ENCODE measurements around the gene SLC5A12. TPM values are rescaled to one million over a fixed set of nuclear protein-coding genes. Genes with fewer than 3 reads are reported as not detected.

The SLC5A12 gene
- total and polyA plus RNA-seq, 8 donors = 0.24 TPM; not detected in 7

DNA sequence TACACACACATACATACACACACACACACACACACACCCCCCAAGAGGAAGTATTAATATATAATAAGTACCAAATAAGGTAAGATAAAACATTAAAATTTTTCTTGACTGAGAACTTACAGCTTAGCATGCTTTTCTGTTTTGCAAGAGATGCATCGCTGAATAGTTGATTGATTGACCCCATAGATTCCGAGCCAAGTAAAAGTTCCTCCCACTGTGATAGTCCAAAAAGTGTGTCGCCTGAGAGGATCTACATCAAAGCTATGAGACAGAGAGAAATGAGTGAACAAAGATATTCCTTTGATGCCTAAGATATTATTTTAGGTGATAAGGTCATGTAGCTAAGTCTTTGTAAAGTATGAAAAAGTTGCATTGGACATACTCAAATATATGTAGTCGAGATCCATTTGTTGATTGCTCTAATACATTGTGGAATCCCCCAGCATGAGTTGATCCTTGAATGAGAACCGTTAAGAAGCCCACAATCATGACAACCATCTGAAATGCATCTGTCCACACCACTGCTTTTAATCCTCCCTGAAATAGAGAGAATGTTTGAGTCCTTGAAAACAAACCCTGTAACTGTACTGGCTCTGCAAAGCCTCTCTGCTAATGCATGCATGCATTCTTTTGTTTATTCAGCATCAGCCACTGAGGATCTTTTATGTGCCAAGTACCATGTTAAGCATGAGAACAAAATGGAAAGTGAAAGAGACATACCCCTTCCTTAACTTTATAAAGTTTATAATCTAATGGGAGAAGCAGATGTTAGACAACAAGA lies 18.3 kb downstream of the SLC5A12 start:
- DNase-seq (no peak), ATAC-seq (no peak), FAIRE-seq (no peak)
- intact Hi-C loops (cut with DNase I) = no loop called here
- Histone ChIP-seq H3K36me3 (no peaks in the 10 kb centered on the region), H3K4me3 (no peak overlapping the region), H3K27me3 (no peaks in the 10 kb centered on the region), H3K27ac (no peak overlapping the region), H3K9me3 (no peaks in the 10 kb centered on the region), H3K4me1 (no peaks in the 10 kb centered on the region)
- TF ChIP-seq, protein P1, sequence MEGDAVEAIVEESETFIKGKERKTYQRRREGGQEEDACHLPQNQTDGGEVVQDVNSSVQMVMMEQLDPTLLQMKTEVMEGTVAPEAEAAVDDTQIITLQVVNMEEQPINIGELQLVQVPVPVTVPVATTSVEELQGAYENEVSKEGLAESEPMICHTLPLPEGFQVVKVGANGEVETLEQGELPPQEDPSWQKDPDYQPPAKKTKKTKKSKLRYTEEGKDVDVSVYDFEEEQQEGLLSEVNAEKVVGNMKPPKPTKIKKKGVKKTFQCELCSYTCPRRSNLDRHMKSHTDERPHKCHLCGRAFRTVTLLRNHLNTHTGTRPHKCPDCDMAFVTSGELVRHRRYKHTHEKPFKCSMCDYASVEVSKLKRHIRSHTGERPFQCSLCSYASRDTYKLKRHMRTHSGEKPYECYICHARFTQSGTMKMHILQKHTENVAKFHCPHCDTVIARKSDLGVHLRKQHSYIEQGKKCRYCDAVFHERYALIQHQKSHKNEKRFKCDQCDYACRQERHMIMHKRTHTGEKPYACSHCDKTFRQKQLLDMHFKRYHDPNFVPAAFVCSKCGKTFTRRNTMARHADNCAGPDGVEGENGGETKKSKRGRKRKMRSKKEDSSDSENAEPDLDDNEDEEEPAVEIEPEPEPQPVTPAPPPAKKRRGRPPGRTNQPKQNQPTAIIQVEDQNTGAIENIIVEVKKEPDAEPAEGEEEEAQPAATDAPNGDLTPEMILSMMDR (IDR thresholded peaks at IDR 0.05) = no peak
- WGBS, 2 donors = 60 to 73% methylated on average over 5 of the region's 5 CpGs

DNA sequence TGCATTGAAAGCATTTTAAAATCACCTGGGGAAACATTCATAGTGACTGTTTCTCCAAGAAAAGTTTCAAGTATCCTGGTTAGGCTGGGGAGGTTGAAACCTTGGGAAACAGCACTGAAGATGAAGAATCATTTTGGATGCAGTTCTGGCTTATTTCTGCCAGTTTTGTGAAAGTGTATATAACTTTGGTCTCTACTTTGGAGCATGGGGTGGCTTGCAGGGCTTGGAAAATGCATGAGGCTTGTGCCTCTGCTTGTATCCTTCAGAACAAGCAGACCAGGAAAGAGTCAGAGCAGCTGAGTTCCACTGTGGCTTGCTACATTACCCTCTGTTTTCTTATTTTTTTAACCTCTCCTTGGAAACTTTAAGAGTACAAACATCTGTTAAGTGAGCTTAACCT lies 19.5 kb downstream of the SLC5A12 start:
- intact Hi-C loops (cut with DNase I) = no loop called here
- no peak for DNase-seq

DNA sequence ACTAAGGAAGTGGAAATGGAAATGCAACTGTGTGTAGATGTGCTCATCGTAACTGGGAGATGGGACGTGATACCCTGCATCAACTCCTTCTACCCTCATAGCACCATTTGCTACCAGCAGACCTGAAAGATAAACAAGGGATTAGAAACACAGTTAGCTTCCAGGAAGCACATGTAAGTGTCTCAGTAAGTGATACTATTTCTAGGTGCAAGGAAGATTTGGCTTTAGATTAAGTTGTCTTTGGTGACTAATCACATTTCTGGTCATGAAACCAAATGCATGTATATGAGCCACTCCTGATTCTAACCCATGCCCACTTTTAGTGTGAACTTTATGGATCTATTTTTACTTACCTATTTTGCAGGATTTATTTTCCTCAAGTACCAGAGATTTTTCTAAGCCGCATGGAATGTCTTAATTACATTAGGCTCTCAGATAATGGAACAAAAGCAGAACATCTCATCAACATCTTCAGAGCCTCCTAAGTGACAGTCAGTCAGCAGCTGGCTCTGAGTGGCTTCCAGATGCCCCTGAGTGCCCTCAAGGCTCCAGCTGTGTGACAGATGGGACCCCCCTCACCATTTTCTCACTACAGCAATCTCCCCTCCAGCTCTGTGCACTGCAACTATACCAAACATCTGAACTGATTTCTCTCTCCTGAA lies 21.2 kb downstream of the SLC5A12 start:
- H3K27me3 ChIP-seq = no peaks in the 10 kb centered on the region
- no peaks in the 10 kb centered on the region for H3K9me3 ChIP-seq
- no peaks in the 10 kb centered on the region for H3K4me1 ChIP-seq
- H3K27ac ChIP-seq = no peak overlapping the region
- intact Hi-C loops (cut with DNase I) = no loop called here
- H3K4me3 ChIP-seq = no peak overlapping the region
- TF ChIP-seq, protein P1 (IDR thresholded peaks at IDR 0.05) = no peak
- ATAC-seq = no peak
- no peak for FAIRE-seq
- DNase-seq = no peak
- no peaks in the 10 kb centered on the region for H3K36me3 ChIP-seq
- 75 to 93% methylated on average over 3 of the region's 3 CpGs for WGBS, 2 donors

More for the DNA sequence above, 19.5 kb downstream of the SLC5A12 start:
- Histone ChIP-seq H3K4me1 (no peaks in the 10 kb centered on the region), H3K27me3 (no peaks in the 10 kb centered on the region), H3K36me3 (no peaks in the 10 kb centered on the region), H3K9me3 (no peaks in the 10 kb centered on the region), H3K27ac (no peak overlapping the region), H3K4me3 (no peak overlapping the region)
- ATAC-seq (no peak), FAIRE-seq (no peak)
- TF ChIP-seq, protein P1 (IDR thresholded peaks at IDR 0.05) = no peak

DNA sequence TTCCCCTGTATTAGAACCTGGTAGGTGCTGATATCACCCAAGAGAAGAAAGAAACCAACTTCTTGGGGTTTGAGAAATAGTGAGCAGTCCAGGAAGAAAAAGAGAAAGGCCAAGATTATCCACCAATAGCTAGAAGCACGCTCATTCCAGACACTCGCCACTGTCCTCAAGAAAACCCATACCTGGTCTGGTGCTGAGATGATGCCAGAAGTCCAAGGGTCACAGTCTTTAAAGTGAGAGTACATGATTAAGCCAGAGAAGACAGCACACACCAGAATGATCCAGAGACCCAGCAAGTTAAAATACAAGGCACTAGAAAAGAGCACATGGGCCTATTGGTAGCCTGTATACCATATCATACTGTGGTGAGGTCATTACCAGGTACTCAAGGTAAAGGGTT lies 23.6 kb downstream of the SLC5A12 start:
- H3K27ac ChIP-seq = no peak overlapping the region
- WGBS, 2 donors = 28 to 59% methylated on average over 2 of the region's 2 CpGs

More for the DNA sequence above, 23.6 kb downstream of the SLC5A12 start:
- no peak for FAIRE-seq
- Histone ChIP-seq H3K4me1 (no peaks in the 10 kb centered on the region), H3K36me3 (no peaks in the 10 kb centered on the region), H3K27me3 (no peaks in the 10 kb centered on the region), H3K9me3 (no peaks in the 10 kb centered on the region), H3K4me3 (no peak overlapping the region)
- TF ChIP-seq, protein P1 (IDR thresholded peaks at IDR 0.05) = no peak
- intact Hi-C loops (cut with DNase I) = no loop called here
- no peak for DNase-seq
- peak in 2 of 4 donors; percentile 36 for ATAC-seq

Measured in pancreas (tissue), 10 donors.